GM21737 (cell line): Measurements from ENCODE around the gene MAGEH1.
"Not testable (repeated sequence)": the region's sequence is repeated elsewhere in the genome, so short reads cannot be mapped to it uniquely, and the experiment has no call there.

ENCODE experiments used
- ATAC-seq: cut with Tn5 transposase; IDR thresholded peaks from one replicate; pipeline ENCODE4 v1.9.1; 2021; ENCODE audit warnings: mild to moderate bottlenecking, moderate library complexity; ENCODE audit not compliant: unreplicated experiment

The MAGEH1 gene, protein sequence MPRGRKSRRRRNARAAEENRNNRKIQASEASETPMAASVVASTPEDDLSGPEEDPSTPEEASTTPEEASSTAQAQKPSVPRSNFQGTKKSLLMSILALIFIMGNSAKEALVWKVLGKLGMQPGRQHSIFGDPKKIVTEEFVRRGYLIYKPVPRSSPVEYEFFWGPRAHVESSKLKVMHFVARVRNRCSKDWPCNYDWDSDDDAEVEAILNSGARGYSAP

DNA sequence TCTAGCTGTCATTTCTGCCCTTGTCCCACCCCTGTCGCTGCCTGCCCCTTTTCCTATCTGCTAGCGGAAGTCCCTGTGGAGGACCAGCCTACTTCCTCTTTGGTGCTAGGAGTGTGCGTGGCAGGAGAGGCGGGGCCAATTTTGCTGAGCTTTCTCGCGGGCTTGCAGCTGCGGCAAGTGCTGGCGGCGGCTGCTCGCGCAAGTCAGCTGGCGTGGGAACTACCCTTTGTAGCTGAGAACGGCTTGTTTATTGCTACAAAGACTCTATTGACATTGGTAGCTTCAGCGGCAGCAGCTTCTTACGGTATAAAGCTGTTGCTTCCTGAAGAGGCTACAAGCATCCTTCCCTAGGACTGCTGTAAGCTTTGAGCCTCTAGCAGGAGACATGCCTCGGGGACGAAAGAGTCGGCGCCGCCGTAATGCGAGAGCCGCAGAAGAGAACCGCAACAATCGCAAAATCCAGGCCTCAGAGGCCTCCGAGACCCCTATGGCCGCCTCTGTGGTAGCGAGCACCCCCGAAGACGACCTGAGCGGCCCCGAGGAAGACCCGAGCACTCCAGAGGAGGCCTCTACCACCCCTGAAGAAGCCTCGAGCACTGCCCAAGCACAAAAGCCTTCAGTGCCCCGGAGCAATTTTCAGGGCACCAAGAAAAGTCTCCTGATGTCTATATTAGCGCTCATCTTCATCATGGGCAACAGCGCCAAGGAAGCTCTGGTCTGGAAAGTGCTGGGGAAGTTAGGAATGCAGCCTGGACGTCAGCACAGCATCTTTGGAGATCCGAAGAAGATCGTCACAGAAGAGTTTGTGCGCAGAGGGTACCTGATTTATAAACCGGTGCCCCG is at the start of gene MAGEH1:
Gene MAGEH1 (plus strand): TSS at position 138 of the 843 bp plus-strand sequence. CDS start 248 bp downstream, at position 386.
- ATAC-seq = peak; percentile 98

DNA sequence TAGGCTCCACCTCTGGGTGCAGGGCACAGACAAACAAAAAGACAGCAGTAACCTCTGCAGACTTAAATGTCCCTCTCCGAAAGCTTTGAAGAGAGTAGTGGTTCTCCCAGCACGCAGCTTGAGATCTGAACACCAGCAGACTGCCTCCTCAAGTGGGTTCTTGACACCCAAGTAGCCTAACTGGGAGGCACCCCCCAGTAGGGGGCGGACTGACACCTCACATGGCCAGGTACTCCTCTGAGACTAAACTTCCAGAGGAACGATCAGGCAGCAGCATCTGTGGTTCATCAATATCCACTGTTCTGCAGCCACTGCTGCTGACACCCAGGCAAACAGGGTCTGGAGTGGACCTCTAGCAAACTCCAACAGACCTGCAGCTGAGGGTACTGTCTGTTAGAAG is 24.8 kb upstream of the MAGEH1 start:
- not testable (repeated sequence) for ATAC-seq

DNA sequence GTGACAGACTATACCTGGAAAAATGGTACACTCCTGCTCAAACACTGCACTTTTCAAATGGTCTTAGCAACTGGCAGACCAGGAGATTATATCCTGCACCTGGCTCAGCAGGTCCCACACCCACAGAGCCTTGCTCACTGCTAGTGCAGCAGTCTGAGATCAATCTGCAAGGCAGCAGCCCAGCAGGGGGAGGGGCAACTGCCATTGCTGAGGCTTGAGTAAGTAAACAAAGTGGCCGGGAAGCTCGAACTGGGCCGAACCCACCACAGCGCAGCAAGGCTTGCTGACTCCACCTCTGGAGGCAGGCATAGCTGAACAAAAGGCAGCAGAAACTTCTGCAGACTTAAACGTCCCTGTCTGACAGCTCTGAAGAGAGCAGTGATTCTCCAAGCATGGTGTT is 8.5 kb upstream of the MAGEH1 start:
- ATAC-seq = not testable (repeated sequence)

DNA sequence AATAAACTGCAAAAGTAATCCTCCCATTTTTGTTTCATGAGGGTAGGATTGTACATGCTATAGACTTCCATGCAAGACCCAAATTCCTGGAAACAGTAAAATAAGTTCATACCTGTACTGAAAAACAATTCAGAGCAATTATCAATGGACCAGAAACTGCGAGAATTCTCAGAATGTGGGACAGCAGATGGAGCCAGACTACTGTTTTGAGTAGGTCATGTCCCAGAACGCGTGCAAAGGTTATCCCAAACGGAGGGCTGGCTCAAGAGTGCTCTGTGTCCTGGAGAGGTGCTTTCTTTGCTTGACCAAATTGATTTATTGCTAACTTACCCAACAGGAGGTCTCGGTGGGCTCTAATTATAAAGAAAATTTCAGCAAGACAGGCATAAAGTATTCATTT is 1.7 kb upstream of the MAGEH1 start:
- no peak for ATAC-seq

DNA sequence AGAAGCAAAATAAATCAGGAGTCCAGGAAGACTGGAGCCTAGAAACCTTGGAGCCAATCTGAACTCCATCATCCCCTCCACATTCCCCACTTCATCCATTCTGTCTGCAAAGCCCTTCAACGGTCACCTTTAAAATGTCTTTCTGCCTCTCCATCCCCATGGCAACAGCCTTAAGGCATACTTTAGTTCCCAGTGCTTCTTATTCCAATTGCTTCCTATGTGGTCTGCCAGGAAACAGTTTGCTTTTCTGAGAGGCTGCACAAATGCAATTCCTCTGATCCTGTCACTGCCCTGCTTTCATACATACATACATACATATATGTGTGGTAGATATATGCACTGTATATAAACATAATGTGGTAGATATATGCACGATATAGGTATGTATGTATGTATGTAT is 786 bp upstream of the MAGEH1 start:
- no peak for ATAC-seq

DNA sequence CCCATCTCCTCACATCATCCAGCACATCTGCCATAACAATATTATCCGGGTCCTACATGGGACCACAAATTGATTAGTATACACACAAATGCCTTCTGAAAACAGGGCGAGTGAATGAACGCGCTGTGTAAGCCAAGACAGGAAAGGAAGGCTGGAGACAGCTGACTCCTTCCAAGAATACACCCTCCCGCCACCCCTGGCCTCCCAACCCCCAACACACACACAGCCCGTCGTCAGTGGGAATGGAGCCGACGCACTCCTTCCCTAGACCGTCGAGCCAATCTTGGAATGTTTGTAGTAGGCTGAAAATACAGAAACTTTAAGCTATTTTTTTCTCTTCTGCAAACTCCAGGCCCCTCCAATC is 319 bp upstream of the MAGEH1 start:
- ATAC-seq = peak; percentile 24

DNA sequence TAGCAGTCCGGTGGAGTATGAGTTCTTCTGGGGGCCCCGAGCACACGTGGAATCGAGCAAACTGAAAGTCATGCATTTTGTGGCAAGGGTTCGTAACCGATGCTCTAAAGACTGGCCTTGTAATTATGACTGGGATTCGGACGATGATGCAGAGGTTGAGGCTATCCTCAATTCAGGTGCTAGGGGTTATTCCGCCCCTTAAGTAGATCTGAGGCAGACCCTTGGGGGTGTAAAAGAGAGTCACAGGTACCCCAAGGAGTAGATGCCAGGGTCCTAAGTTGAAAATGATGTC is 852 bp downstream of the MAGEH1 start:
- no peak for ATAC-seq

DNA sequence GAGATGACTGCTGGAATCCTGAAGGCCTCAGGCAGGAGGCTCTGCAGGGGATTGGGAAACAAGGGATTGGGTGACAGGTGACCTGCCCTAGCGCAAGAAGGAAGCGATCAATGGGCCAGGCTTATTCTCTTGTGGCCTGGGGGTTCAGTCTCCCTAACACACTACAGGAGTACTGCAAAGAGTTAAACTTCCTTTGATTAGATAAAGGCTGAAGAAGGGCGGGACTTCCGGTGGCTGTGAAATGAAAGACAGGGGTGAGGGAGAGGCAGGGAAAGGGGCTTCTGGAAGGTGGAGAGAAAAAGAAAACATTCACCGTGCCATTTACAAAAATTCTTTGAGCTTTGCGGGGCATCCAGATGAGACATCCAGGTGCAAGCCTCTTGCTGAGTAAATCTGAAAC is 3.8 kb downstream of the MAGEH1 start:
- ATAC-seq = not testable (repeated sequence)

DNA sequence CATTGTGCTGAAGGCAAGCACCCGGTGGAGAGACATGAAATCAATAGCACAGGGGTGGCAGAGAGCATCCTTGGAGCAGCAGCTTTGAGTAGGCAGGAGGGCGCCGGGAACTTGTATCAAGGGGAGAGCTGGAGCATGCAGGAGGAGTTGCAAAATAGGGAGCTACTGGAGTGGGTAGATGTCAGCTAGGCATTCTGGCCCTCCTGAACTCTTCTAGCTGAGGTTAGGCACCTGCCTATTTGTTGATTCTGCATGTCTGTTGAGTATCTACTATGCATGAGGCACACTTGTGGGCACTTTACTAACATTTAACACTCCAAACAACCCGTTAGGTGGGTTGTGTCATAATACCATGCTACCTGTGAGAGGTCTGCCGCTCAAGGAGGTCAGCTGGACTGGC is 7.5 kb downstream of the MAGEH1 start:
- ATAC-seq = not testable (repeated sequence)

DNA sequence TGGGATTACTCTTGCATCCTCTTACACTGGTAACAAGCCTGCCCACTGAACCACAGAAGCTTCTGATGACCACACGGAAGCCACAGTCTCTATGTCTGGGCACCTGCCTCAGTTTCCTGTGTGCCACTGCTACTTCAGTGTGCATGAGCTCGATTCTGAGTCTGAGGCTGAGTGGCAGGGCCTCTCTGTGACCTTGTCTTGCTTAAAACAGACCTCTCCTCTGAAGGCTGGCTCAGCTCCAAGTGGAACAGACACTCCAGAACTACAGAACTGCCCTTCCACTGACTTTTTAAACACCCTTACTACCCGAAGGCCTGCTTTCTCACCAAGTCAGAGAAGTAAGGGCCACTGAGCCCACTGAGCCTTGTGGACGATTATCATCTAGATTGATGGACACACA is 8.0 kb downstream of the MAGEH1 start:
- ATAC-seq = not testable (repeated sequence)

DNA sequence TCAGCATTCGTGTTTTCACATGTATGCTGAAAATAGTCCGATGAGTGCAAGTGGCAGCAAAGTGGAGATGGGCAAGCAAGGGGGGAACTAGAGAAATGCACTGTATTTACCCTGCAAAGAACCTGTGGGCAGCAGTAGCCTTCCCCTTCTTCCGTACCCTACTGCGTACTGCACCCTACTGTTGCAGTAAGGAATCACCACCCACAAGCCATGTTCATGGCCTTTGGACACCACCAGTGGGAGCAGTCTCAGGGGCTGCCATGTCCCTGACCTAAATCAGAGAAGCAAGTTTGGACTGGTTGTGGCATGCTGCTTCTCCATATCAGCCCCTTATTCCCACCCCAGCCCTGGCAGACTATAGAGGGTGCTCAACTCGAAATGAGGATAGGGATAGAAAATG is 12.1 kb downstream of the MAGEH1 start:
- not testable (repeated sequence) for ATAC-seq

DNA sequence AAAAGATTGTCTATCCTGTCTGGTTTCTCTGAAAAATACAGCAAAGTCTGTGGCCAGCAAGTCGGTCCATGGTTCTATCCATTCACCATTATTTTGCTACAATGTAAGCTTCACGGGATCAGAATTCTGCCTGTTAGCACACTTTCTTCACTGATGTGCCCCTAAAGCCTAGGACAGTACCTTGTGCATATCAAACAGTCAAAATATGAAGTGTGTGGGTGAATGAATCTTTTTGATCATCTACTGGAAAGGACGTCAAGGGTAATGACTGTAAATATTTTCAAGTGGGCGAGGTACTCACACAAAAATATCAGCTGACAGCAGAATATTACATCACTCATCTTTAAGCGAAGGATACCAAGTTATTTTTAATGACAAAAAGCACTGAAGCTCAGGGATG is 13.2 kb downstream of the MAGEH1 start:
- ATAC-seq = not testable (repeated sequence)

DNA sequence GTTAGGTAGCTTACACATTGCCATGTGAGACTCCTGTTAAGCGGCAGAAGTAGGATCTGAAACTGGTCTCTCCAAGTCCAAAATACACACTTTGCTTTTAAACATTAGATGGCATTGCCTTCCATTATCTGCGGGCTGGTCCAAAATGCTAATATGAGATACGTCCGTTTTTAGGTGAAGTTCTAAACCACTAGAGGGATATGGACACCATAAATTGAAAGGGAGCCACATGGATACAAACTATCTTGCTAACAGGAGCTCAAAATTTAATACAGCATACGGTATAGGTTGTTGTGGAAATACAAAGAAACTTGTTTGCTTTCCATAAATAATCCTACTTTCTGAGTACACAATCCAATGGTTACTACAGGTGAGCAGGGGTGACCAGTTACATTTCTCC is 13.9 kb downstream of the MAGEH1 start:
- not testable (repeated sequence) for ATAC-seq

DNA sequence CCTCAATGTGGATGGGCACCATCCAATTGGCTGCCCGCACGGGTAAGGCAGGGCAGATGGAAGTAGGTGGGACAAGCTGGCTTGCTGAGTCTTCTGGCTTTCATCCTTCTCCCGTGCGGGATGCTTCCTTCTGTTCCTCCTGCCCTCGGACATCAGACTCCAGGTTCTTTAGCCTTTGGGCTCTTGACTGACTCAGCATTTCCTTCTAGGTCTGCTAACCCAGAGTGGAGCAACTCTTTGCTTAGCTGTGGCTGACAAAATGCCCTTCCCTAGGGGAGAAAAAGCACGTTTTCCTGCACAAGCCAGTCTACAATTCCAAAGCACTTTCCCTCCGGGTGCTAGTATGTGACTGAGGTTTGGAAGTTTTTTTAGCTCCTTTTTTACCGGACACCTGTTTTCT is 28.0 kb downstream of the MAGEH1 start:
- ATAC-seq = not testable (repeated sequence)

DNA sequence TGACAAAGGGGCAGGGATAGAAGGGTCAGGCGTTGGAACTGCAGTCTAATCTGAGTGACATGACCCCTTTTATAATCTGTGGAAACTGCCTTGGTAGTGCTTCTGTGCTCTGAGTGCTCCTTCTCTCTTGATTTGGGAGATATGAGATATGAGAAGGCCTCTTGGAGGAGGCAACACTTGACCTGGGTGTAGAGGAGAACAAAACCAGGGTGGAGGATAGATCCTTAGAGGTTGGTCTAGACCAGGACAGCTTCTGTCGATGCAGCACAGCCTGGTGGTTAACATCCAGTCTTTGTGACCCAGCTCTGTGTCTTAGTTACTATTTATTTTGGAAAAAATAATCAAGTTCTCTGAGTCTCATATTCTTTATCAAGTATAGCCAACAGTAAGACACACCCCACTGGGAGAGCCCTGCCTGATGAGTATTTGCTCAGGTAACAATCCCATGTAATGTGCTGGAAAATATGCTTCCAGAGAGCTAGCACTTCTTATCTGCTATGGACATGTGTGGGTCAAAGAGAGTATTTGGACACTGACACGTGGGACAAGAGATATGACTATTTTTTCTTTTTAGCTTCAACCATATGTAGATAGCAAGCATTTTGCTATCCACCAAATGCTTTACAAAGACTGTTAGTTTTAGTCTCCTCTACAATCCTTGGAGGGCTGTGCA is 28.6 kb downstream of the MAGEH1 start:
- ATAC-seq = no peak

DNA sequence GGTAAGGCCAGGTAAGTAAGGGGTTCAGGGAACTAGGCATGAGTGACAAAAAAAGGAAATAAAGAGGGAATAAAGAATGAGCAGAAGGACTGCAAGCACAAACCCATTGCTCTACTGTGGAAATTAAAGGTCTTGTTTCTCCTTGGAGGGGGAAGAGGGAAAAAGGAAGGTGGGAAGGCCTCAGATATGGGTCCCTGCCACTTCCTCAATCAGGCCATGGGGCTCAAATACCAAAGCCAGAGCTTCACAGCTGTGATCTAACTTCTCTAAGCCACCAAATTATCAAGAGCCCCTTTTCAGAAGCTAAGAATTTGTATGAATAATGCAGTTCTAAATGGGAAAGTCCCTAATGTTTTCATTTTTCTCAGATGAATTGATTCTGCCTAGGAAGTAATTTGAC is 33.0 kb downstream of the MAGEH1 start:
- no peak for ATAC-seq

DNA sequence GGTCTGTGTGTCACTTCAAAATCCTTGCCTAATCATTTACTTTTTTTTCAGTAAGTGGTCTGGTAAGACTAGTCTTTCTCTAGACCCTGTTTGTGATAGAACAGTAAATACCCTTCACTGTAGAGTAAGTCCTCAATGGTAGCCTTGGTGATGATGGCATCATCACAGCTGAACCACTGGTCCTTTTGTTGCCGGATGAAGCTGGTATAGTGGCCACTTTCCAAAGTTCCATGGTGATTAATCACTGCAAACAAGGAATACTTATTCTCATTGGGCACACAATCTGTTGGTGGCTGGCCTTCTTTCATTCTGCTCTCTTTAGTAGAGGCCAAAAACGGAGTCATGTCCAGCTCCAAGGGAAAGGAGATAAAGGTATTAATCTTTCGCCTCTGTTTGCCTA is 34.8 kb downstream of the MAGEH1 start:
- no peak for ATAC-seq

DNA sequence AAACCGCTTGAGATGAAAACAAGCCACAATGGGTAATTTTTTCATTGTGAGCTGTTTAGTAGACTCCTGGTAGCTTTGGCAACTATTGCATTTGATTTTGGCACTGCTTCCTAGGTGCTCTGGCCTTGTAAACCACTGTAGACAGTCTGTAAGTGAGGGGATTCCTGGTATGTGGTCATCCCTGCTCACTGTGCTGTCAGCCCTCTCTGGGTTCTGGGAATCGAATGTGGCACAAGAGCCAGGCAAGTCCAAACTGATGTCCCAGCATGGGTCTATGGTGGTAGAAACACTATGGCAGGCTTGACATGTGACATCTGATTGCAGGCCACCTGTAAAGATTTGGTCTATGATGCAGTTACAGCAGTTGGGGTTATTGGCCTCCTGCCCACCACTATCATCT is 35.2 kb downstream of the MAGEH1 start:
- no peak for ATAC-seq

DNA sequence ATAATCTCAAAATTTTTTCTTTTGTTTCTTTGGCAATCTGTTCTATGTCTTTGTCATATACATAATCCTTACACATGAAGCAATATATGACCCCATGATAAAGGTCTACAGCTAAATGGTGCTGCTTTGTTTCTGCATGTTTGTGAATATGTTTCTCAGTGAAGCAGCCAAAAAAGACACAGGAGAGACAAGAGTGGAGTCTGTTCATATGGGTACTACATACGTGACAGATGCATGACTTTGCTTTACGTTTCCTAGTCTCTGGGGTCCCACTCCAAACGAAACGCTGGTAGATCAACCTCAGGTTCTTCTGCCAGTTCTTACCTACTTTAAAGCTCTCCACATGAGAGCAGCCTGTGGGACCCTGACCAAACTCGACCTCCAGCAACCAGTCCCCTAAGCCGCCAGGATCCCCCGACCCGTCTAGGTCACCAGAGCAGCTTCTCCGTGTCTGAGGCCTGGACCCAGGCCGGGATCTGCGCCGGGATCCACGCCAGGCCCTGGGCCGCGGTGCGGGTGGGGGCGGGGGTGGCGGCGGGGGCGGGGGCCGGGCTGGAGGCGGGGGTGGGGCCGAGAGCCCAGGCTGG is 36.2 kb downstream of the MAGEH1 start:
- no peak for ATAC-seq

DNA sequence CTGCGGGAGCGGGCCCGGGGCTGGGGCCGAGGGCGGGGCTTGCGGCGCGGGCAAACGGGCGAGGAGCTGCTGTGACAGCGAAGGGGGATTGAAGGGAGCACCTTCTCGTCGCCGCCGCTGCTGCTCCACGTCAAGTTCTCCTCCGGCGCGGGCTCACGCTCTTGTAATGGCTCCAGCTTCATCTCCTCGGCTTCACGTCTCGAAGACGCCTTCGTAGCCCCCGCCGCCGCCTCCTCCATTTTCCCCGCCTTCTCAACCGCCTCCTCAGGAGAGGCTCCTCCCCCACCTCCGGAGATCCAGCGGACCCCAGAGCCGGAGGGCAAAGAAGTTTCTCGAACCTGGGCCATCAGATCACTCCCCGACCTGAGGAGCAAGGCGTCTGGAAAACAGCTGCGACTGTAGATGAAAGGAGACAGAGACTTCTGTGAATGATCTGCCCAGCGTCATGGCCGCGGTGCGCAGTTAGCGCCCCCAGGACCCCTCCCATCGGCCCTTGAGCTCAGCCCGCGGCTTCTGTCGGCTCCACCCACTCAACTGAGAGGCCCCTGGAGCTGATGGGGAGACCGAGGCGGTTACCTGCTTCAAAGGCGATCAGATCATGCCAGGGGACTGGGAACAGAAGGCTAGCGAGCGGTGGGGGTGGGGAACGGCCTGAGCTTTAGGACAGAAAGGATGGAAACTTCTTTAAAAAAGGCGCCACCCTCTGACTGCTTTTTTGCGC is 36.8 kb downstream of the MAGEH1 start:
- peak; percentile 50 for ATAC-seq
